Esophagus muscularis mucosa (tissue), 4 donors: Measurements from ENCODE around the gene KCNJ12. TPM values are rescaled to one million over a fixed set of nuclear protein-coding genes. Genes with fewer than 3 reads are reported as not detected.
"Not testable (repeated sequence)": the region's sequence is repeated elsewhere in the genome, so short reads cannot be mapped to it uniquely, and the experiment has no call there.

Experiments
- DNase-seq: peaks from one replicate; pipeline ENCODE4 v3.0.0-alpha.2; 2017; ENCODE audit errors: extremely low spot score
- H3K27ac ChIP-seq, 4 donors: fragments of 200-600 bp; sonication (generic); replicated peaks in 1 of 4; 1 replicate in 3 of 4; 2 replicates in 1 of 4; pipeline ENCODE4 v1.5.1; 2016 to 2019; ENCODE audit warnings: mild to moderate bottlenecking in 1 of 4
- H3K27me3 ChIP-seq, 4 donors: fragments of 200-600 bp; sonication (generic); one replicate each; pipeline versions ENCODE4 v1.5.1 to v1.6.0; 2016 to 2019
- H3K36me3 ChIP-seq, 4 donors: fragments of 200-600 bp; sonication (generic); one replicate each; pipeline ENCODE4 v1.5.1; 2016 to 2019
- H3K4me1 ChIP-seq, 4 donors: fragments of 200-600 bp; sonication (generic); one replicate each; pipeline ENCODE4 v1.5.1; 2016 to 2019
- H3K4me3 ChIP-seq, 4 donors: fragments of 200-600 bp; sonication (generic); 1 replicate in 2 of 4; 2 replicates in 2 of 4; pipeline ENCODE4 v1.5.1; 2016 to 2019; ENCODE audit warnings: mild to moderate bottlenecking in 4 of 4, moderate library complexity in 1 of 4
- H3K9me3 ChIP-seq, 4 donors: fragments of 200-600 bp; sonication (generic); 1 replicate in 3 of 4; 2 replicates in 1 of 4; pipeline ENCODE4 v1.5.1; 2016 to 2019
- CTCF ChIP-seq, 3 experiments: fragments of 200-600 bp in 2 of 3; fragments of 450-650 bp in 1 of 3; sonication (generic) in 2 of 3; IDR thresholded peaks; one replicate each; pipeline ENCODE4 v1.5.1; 2017 to 2019; ENCODE audit warnings: antibody characterized with exemption in 3 of 3, mild to moderate bottlenecking in 2 of 3, moderate library complexity in 1 of 3
- EP300 ChIP-seq: sonication (generic); formaldehyde crosslinking; IDR thresholded peaks from one replicate; pipeline ENCODE4 v1.6.1; 2017; ENCODE audit warnings: antibody characterized with exemption
- POLR2A ChIP-seq: fragments of 450-650 bp; IDR thresholded peaks from one replicate; pipeline ENCODE4 v1.6.1; 2017; ENCODE audit warnings: antibody characterized with exemption, moderate library complexity, mild to moderate bottlenecking, low read depth
- WGBS: methylation state at CpG from one replicate; pipeline ENCODE4 v1.1.5; 2018; 5-methylcytosine and 5-hydroxymethylcytosine counted together
- intact Hi-C: fragments of 100-400 bp; cut with DNase I; formaldehyde crosslinking; loops from one replicate; pipeline ENCODE4 v1.15.1; 2023
- total RNA-seq, 4 donors: library from RNA; depleted of rRNA; stranded (reverse); fragments of >200 nt; gene quantifications; one replicate each; pipeline versions ENCODE4 v1.1.0 to v1.2.1, GENCODE V29; 2016

The KCNJ12 gene
- total RNA-seq, 4 donors from 2014 or later = 0.83 to 2.1 (median 1.5) TPM

GRCh38 chr17:21434976-21435375 is 58.8 kb downstream of the KCNJ12 start:
- H3K27me3 ChIP-seq, H3K36me3 ChIP-seq, H3K4me1 ChIP-seq, intact Hi-C loops, H3K4me3 ChIP-seq, H3K9me3 ChIP-seq, DNase-seq, H3K27ac ChIP-seq: not testable (repeated sequence)
- WGBS = 80% methylated on average over 2 of the region's 2 CpGs

- intact Hi-C loops = not testable (repeated sequence)
These were observed 60.3 kb downstream of the KCNJ12 start for GRCh38 chr17:21436481-21436880.

GRCh38 chr17:21436883-21437836 is 61.0 kb downstream of the KCNJ12 start:
- H3K9me3 ChIP-seq, intact Hi-C loops, H3K4me1 ChIP-seq, H3K4me3 ChIP-seq, H3K27ac ChIP-seq, H3K36me3 ChIP-seq, DNase-seq, H3K27me3 ChIP-seq: not testable (repeated sequence)
- WGBS = 64% methylated on average over 8 of the region's 15 CpGs

More at GRCh38 chr17:21436481-21436880, 60.3 kb downstream of the KCNJ12 start:
- WGBS = 71% methylated on average over 5 of the region's 7 CpGs
- H3K27ac ChIP-seq, H3K4me3 ChIP-seq, H3K27me3 ChIP-seq, H3K4me1 ChIP-seq, H3K36me3 ChIP-seq, H3K9me3 ChIP-seq, DNase-seq: not testable (repeated sequence)

GRCh38 chr17:21438316-21439014 is 62.3 kb downstream of the KCNJ12 start:
- WGBS = 66% methylated on average over 2 of the region's 6 CpGs
- H3K27ac ChIP-seq, H3K36me3 ChIP-seq, intact Hi-C loops, DNase-seq, H3K27me3 ChIP-seq, H3K9me3 ChIP-seq, H3K4me3 ChIP-seq, H3K4me1 ChIP-seq: not testable (repeated sequence)

- WGBS = 87% methylated on average over 3 of the region's 5 CpGs
- H3K4me1 ChIP-seq, intact Hi-C loops, H3K4me3 ChIP-seq, H3K27me3 ChIP-seq, H3K36me3 ChIP-seq, H3K27ac ChIP-seq, H3K9me3 ChIP-seq, DNase-seq: not testable (repeated sequence)
These were observed 62.8 kb downstream of the KCNJ12 start for GRCh38 chr17:21439015-21439336.

- H3K4me1 ChIP-seq = no peaks in the 10 kb centered on the region
- H3K4me3 ChIP-seq = no peak overlapping the region
- H3K27me3 ChIP-seq = peaks cover 0 to 10% (median 0%) of the 10 kb centered on the region in 4 donors
- intact Hi-C loops = no loop called here
- WGBS = 94% methylated on average over 9 of the region's 9 CpGs
- no peak for TF ChIP-seq POLR2A
- TF ChIP-seq CTCF (IDR thresholded peaks at IDR 0.05) = no peak
- TF ChIP-seq EP300 = no peak
- H3K9me3 ChIP-seq = no peaks in the 10 kb centered on the region
- no peaks in the 10 kb centered on the region for H3K36me3 ChIP-seq
- H3K27ac ChIP-seq = no peak overlapping the region
- DNase-seq = no peak
These were observed 69.0 kb downstream of the KCNJ12 start for GRCh38 chr17:21445091-21445650.

- H3K36me3 ChIP-seq, H3K27ac ChIP-seq, H3K4me1 ChIP-seq, H3K9me3 ChIP-seq, DNase-seq, intact Hi-C loops, H3K4me3 ChIP-seq: not testable (repeated sequence)
- peaks cover 0 to 25% (median 0%) of the 10 kb centered on the region in 4 donors for H3K27me3 ChIP-seq
- 87% methylated on average over 4 of the region's 4 CpGs for WGBS
These were observed 71.4 kb downstream of the KCNJ12 start for GRCh38 chr17:21447552-21447951.
